ENCODE data around the gene OGT.
"Not testable (repeated sequence)": the region's sequence is repeated elsewhere in the genome, so short reads cannot be mapped to it uniquely, and the experiment has no call there.

Gene OGT

DNA sequence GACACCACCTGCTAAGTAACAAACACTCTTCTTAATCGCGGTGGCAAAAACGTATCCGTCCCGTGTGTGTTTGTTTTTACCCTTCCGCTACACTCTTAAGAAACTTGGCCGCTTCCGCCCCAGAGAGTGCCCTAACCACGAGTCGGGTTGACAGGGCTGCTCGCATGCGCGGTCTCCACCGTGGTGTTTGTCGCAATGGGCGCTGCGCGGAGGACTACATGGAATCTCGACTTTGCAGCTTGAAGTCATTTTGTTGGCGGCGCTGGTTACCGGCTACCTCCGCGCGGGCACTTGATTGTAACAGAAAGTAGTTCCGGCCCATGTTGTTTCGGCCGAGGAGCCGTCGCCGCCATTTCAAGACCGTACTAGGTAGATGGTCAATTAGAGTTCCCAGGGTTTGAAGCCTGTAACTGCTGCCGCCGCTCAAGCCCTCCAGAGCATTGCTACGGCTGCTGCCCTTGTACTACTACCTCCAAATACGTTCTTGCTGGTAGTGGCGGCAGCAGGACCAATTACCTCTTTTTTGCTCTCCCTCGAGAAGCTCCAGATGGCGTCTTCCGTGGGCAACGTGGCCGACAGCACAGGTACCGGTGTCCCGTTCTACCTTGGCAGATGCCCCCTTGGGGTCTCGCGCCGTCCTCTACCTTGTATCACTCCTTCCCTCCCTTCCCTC is at the start of gene OGT:
Gene OGT (plus strand): TSS at position 352 of the 673 bp plus-strand sequence. CDS start 196 bp downstream, at position 548.
- DNase-seq = peak; percentile 97

DNA sequence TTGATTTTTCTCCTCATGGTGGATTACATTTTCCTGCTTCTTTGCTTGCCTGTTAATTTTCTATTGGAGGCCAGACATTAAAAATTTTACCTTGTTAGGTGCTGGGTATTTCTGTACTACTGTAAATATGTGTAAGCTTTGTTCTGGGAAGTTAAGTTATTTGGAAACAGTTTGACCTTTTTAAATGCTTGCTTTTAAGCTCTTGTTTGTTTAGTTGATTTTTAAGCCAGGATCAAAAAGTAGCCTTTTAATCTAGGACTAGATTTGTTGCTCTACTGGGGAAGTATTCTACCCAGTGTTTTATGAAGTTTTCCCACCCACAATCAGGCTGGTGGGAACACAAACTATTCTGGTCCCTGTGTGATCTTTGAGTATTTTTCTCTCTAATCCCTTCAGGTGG is 45.1 kb upstream of the OGT start:
- DNase-seq = no peak

DNA sequence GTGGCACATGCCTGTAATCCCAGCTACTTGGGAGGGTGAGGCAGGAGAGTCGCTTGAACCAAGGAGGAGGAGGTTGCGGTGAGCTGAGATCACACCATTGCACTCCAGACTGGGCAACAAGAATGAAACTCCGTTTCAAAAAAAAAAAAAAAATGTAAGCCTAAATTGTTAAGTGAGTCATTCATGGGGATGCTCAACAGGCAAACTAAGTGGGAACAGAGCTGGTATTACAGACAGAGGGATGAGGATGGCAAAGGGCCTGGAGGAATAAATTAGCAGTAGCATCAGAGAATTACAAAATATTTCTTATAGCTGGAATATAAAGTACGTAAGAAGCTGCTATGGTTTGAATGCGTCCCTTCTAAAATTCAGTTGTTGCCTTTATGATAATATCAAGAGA is 43.4 kb upstream of the OGT start:
- DNase-seq = no peak

DNA sequence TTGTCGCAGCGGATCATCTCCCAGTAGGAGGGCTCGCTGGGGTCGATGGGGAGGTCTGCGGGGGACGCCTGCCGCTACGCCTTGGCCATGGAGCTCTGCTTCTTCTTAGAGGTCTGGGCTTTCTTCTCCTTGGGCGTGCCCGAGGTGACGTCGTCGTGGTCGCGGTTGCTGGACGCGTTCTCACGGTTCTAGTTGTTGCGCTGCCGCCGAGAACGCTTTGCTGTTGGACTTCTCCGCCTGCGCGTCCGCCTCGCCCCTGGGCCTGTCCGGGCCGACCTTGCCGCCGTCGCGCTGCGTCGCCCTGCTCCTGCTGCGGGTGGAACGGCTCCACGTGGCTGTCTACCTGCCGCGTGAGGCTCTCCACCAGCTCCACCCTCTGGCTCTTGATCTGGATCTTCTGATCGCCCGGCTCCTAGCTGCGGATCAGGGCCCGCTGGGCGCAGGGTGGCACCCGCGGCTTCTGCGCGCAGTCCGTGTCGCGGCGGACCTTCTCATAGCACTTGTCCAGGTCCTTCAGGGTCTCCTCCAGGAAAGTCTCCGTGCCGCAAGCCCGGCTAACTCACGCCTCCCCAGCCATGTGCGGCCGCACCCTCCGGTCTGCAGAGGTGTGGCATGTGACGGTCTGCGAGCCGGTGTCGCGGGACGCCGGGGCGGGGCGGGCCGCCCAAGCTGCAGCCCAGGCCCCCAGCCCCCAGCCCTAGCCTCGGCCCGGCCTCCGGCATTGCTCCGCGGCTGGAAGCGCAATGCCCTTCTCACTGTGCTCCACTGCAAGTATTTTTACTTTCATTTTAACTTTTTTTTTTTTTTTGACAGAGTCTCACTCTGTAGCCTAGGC is 40.5 kb upstream of the OGT start:
- no peak for DNase-seq

DNA sequence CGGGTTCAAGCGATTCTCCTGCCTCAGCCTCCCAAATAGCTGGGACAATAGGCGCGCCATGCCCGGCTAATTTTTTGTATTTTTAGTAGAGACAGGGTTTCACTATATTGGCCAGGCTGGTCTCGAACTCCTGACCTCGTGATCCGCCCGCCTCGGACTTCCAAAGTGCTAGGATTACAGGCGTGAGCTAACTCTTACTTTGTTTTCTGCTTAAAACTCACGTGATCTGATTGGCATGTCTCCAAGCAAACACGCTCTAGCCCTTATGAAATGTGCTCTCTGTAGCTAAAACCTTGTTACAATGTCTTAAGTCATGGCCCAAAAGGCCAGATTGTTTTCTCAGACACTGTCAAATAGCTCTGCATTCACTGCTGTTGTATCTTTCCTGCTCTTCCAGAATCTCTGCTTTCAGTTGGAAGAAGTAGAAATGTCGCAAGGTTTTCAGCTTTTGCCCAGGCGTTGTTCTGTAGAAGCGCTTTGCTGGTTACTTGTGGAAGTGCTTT is 39.7 kb upstream of the OGT start:
- no peak for DNase-seq

DNA sequence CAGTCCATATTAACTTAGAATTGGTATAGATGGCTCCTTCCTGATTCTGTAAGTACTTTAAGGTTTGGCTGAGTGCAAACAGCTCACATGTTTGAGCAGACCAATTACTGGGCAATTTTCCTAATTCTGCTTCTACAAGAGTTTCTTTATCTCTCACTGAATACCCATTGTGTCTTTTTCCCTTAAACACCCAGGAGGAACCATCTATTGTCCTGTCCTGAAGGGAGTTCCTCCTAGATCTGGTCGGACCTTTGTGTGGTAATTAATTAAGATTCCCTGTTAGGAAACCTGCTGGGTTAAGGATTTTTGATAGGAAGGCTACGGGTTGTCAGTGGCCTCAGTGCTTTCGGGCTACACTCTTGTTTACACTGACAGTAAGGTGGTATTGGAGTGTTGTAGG is 36.9 kb upstream of the OGT start:
- DNase-seq = not testable (repeated sequence)

DNA sequence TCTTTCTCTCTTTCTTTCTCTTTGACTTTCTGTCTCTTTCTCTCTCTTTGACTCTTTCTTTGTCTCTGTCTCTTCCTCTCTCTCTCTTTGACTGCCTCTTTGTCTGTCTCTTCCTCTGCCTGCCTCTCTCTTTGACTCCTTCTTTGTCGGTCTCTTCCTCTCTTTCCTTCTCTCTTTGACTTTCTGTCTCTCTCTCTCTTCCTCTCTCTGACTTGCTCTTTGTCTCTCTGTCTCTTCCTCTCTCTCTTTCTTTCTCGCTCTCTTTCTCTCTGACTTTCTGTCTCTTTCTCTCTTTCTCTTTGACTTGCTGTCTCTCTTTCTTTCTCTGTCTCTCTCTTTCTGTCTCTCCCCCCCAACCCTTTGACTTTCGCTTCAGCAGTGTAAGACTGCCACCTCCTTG is 36.4 kb upstream of the OGT start:
- no peak for DNase-seq

DNA sequence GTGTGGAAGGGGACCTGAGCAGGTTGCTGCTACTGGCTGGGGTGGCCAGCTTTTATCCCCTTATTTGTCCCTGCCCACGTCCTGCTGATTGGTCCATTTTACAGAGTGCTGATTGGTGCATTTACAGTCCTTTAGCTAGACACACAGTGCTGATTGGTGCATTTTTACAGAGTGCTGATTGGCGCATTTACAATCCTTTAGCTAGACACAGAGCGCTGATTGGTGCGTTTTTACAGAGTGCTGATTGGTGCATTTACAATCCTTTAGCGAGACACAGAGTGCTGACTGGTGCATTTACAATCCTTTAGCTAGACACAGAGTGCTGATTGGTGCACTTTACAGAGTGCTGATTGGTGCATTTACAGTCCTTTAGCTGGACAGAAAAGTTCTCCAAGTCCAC is 30.8 kb upstream of the OGT start:
- not testable (repeated sequence) for DNase-seq

DNA sequence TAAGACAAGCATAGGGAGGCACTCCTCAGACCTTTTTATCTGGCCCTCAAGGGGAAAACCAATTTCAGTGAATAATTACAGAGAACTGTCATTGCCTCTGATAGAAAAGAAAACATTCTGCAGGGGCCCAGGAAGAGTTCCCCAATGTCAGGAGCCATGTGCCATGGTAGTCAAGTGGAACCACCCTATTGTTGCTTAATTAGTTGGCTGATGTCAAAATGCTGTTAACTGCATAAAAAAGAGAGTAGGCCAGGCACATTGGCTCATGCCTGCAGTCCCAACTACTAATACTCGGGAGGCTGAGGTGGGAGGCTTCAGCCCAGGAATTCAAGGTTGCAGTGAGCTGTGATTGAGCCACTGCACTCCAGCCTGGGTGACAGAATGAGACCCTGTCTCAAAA is 28.6 kb upstream of the OGT start:
- no peak for DNase-seq

DNA sequence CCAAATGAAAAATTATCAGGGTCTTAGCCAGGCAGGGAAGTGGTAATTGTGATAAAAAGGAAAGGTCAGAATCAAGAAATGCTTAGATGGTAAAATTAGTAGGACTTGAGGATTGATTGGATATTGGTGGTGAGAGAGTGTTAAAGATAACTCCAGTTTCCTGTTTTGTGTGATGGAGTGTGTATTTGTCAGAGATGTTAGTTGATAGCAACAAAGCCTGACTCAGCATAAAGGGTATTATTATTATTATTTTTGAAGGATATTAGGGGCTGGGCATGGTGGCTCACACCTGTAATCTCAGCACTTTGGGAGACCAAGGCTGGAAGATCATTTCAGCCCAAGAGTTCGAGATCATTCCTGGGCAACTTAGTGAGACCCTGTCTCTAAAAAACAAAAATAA is 23.6 kb upstream of the OGT start:
- no peak for DNase-seq

DNA sequence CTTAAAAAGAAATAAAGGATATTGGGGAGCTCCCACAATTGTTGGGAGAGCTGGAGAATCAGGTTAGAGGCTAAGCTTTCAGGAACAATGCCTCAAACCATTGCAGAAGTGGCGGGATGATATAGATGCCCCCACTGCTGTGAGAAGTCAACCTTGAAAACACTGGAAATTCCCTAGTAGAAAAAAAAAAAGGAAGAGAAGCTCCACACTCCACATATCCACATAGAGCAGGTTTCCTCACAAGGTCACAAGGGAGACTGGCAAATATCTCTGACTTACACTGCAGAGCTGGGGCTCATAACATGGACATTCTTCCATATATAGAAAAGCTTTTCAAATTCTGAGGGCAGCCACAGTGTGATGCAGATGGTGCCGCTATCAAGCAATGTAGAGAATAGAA is 22.7 kb upstream of the OGT start:
- DNase-seq = no peak

DNA sequence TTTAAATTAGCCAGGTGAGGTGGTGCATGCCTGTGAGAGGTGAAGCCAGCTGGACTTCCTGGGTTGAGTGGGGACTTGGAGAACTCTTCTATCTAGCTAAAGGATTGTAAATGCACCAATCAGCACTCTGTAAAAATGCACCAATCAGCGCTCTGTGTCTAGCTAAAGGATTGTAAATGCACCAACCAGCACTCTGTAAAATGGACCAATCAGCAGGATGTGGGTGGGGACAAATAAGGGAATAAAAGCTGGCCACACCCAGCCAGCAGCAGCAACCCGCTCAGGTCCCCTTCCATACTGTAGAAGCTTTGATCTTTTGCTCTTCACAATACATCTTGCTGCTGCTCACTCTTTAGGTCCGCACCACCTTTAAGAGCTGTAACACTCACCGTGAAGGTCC is 19.2 kb upstream of the OGT start:
- DNase-seq = not testable (repeated sequence)

DNA sequence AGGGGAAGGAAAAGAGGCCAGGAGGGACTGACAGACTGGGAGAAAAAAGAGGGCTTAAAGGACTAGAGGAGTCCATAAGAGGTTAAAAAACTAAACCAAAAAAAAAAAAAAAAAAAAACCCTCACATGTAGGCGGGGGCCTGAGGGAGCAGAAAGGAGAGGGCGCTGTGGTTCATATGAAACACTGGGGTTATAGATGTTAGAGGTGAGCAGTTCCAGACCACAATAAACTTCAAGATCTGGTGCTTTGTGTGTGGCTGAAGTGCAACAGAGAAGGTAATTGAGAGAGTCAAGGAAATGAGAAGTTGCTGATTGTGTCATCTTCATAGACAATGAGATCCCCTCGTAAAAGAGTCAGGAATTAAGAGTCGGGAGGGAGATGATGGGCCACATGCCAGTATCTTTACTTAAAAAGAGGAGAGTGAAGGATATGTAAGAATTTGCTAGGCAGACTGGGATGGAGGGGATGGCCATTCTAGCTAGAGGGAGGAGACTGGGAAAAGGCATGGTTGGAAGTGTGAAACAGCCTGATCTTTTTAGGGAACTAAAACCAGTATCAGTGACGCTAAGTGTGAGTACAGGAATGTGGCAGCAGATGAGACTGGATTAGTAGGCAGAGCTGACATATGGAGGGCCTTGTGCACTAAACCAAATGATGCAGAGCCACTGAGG is 18.4 kb upstream of the OGT start:
- peak; percentile 88 for DNase-seq

DNA sequence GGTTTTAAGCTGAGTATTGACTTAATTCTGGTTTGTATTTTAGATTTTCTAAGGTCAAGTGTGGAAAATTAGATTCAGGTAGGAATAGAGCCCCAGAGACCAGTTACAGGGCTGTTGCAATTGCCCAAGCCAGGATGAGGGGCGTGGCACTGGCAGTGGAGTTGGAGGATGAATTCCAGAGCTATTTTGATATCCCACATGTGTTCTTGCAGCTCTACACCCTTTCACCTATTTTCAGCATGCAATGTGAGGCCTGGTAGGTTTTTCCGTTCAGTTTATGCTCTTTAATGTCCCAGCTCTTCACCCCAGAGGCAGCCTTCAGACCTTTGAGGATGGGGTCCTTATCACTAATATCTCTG is 17.9 kb upstream of the OGT start:
- DNase-seq = no peak

DNA sequence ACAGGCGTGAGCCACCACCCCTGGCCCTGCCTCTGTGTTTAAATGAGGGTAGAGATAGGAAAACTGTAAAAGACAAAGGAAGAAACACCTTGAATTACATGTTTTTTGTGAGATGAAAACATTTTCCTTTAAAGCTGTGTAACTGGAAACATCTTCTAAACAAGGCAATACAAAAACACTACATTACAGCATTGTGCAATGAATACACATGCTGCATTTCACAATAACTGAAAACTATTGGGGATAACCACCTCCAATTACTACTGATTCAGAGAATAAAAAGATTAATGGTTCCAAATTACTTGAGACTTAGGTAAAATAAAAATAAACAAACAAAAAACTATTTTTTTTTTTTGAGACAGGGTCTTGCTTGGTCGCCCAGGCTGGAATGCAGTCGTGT is 7.6 kb upstream of the OGT start:
- DNase-seq = no peak

DNA sequence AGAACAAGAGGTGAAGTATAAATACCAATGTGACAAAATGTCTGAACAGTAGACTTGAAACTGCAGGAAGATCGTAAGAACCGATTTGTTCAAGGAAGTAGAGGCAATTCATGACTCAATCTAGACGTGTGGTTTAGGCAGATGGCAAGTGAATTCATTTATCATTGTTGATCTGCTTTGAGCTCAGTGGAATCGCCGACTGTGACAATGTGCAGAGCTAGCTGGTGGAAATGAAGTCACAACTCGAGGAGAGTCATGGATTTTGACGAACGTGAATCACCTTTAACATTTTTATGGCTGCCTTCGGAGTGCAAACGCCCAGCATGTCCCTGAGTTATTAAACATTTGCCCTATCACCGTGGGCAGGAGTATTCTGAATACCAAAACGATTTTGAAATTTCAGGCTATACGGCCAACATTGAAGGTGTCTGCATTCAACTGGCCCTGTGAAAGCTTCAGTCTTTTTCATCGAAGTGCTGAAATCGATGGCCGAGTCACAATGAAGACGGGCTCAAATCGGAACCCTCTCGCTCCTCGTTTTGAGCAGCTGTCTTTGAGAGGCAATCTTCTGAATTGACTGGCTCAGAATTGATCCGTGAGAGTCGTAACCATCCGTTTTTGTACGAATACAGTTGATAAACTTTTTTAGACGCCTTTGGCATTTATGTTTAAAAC is 689 bp upstream of the OGT start:
- DNase-seq = peak; percentile 65

DNA sequence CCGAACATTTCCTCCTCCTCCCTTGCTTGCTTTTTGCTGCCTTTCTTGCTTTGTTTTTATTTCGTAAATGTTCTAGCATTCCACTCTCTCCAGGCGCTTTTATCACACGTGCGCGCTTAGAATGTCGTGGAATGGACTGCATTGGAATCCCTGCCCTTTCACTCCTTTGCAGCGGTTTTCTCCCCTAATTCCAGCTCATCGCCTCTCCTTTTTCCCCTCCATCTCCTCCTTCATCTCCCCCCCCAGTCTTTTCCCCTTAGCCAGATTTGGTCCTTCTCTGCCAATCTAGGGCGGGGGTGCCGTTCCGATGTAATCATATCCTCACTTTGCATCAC is 579 bp downstream of the OGT start:
- DNase-seq = peak; percentile 47

DNA sequence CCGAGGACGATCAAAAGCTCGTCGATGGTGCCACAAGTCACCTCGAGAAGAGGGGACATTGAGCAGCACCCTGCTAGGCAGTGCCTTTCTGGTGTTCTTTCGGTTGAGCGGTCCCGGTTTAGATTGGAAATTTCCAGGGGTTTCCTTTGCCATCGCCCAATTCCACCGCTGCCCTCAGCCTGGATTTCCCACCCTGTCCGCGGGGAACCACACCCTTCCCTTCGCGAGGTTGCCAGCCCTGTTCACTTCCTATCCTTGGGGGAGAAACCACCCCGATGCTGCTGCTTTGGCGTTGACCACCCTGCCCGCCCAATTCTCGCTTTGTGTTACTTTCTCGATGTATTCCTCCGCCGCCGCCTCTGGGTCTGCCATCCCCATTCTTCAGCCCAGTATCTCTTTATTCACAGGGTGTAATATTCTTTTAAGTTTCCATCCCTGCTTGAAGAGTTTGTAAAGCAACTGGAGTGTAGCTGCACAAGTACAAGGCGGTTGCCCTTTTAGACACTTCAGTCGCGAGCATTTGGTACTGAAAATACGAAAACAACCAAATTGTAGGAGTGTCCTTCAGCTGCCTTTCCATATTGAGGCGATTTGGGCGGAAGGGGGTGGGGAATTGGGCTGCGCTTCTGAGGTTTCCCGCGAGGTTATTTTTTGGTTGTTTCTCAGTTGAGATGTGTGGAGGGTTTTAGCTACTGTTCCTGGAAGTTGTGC is 1.1 kb downstream of the OGT start:
- peak; percentile 53 for DNase-seq

DNA sequence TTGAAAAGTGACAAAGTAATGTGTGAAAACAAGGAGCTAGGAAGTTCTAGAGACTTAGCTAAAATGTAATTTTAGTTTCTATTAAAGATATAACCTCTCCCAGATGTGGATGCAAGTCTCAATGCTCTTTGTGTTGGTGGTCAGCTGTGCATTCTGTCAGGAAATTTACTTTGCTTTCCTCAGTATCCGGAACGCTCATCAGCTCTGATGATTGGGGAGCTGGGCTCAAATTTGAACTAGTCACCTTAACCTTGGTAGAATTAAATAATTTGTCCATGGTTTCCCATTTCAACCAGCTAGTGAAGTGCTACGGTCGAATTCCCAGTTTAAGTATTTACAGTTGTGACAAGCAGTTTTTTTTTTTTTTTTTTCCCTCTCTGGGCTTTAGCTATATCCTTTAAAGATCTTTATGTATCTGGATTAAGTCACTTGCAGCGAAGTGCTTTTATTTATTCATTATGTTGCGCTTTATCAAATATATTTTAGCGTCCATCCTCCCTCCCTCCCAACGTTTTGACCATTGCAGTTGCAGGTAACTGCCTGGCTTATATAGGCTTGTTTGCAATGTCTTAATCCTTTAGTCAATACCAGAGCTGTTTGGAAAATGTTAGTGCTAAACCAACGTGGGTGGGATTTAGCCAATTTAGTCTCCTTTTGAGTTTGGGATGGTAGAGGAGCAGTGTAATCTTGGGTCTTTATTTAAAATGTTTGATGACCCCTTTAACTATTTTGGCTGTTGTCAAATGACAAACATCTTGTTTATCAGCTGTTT is 2.1 kb downstream of the OGT start:
- DNase-seq = peak; percentile 23

DNA sequence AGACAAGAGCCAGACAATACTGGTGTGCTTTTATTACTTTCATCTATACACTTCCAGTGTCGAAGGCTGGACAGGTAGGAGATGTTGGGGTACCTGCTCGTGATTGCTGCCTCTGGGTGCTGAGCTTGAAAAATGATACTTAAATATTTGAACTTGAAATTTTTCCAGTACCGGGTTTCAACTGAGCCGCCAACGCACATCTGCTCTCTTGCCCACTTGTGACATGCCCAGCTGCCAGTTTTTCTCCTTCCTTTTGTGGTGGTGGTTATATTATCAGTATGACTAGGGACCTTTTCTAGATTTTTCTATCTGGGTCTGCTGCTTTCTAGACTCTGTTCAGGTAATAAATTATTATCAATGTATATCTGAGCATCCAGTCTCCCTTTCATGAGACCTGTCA is 3.4 kb downstream of the OGT start:
- DNase-seq = no peak

DNA sequence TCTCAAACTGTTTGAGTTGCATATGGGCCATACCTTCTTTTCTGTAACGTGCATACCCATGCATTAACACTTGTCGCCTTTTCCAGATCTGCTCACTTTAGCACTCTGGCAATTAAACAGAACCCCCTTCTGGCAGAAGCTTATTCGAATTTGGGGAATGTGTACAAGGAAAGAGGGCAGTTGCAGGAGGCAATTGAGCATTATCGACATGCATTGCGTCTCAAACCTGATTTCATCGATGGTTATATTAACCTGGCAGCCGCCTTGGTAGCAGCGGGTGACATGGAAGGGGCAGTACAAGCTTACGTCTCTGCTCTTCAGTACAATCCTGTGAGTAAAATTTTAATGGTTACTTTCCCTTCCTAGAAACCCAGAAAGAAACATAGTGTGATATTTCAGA is 4.8 kb downstream of the OGT start:
- DNase-seq = no peak

DNA sequence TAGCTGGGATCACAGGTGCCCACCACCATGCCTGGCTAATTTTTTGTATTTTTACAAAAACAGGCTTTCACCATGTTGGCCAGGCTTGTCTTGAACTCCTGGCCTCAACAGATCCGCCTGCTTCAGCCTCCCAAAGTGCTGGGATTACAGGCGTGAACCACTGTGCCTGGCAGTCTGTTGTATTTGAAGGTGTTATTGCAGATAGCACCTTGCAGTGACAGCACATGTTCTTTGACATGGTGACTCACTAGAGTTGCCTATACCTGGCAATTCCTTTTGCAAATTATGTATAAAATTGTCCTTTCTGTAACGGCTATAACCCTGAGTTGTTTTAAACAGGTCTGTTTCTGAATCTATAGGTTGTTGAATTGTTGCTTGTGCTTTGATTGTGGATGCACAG is 7.9 kb downstream of the OGT start:
- DNase-seq = no peak

Measured in NCI-H82 (cell line).